ENCODE measurements around the gene PCDHB14. TPM values are rescaled to one million over a fixed set of nuclear protein-coding genes. Genes with fewer than 3 reads are reported as not detected.
"Not testable (repeated sequence)": the region's sequence is repeated elsewhere in the genome, so short reads cannot be mapped to it uniquely, and the experiment has no call there.

The PCDHB14 gene
- total RNA-seq, 1 donor from 2014 or later = not detected

- intact Hi-C loops (cut with micrococcal nuclease) = loop anchor here (5.0 kb wide), 1 partner anchor 153 kb away; the partner anchor contains the start of gene PCDHGA3
- not testable (repeated sequence) for H3K4me1 Mint-ChIP-seq (ENCODE audit: low read depth); H3K27me3 Mint-ChIP-seq (ENCODE audit: low read depth); H3K36me3 Mint-ChIP-seq (ENCODE audit: low read depth); DNase-seq (ENCODE audit: low spot score); H3K4me3 Mint-ChIP-seq (ENCODE audit: low read depth); H3K27ac Mint-ChIP-seq
- H3K9me3 Mint-ChIP-seq = peaks cover 44% of the 10 kb centered on the region
Observed at GRCh38 chr5:141189131-141189530, 34.0 kb upstream of the PCDHB14 start.

- intact Hi-C loops (cut with micrococcal nuclease) = no loop called here
- peaks cover 3% of the 10 kb centered on the region for H3K36me3 Mint-ChIP-seq (ENCODE audit: low read depth)
- DNase-seq (ENCODE audit: low spot score) = no peak
Observed at GRCh38 chr5:141192110-141192725, 30.9 kb upstream of the PCDHB14 start, which contains the start of gene PCDHB10. Gene PCDHB10 (plus strand): TSS chr5:141192353. CDS start chr5:141192553, 200 bp downstream.

GRCh38 chr5:141194332-141194731 is 28.8 kb upstream of the PCDHB14 start:
- H3K9me3 Mint-ChIP-seq = peaks cover 58% of the 10 kb centered on the region
- H3K36me3 Mint-ChIP-seq (ENCODE audit: low read depth); intact Hi-C loops (cut with micrococcal nuclease); DNase-seq (ENCODE audit: low spot score); H3K27ac Mint-ChIP-seq; H3K27me3 Mint-ChIP-seq (ENCODE audit: low read depth); H3K4me3 Mint-ChIP-seq (ENCODE audit: low read depth); H3K4me1 Mint-ChIP-seq (ENCODE audit: low read depth): not testable (repeated sequence)

More at GRCh38 chr5:141192110-141192725, 30.9 kb upstream of the PCDHB14 start, which contains the start of gene PCDHB10:
- Mint-ChIP-seq H3K4me1 (ENCODE audit: low read depth) (no peaks in the 10 kb centered on the region), H3K27ac (no peak within 1 kb of the TSS), H3K4me3 (ENCODE audit: low read depth) (no peak within 1 kb of the TSS), H3K27me3 (ENCODE audit: low read depth) (peaks cover 2% of the 10 kb centered on the region), H3K9me3 (peaks cover 53% of the 10 kb centered on the region)

- intact Hi-C loops (cut with micrococcal nuclease) = no loop called here
- Mint-ChIP-seq H3K27me3 (ENCODE audit: low read depth) (no peaks in the 10 kb centered on the region), H3K27ac (no peak overlapping the region), H3K4me3 (ENCODE audit: low read depth) (no peak overlapping the region), H3K9me3 (peaks cover 68% of the 10 kb centered on the region), H3K36me3 (ENCODE audit: low read depth) (no peaks in the 10 kb centered on the region), H3K4me1 (ENCODE audit: low read depth) (no peaks in the 10 kb centered on the region)
- no peak for DNase-seq (ENCODE audit: low spot score)
Observed at GRCh38 chr5:141196363-141196762, 26.8 kb upstream of the PCDHB14 start.

GRCh38 chr5:141199359-141200235 is 23.5 kb upstream of the PCDHB14 start, which contains the start of gene PCDHB11:
Gene PCDHB11 (plus strand): TSS chr5:141199627. CDS start chr5:141199775, 148 bp downstream.
- Mint-ChIP-seq H3K36me3 (ENCODE audit: low read depth) (no peaks in the 10 kb centered on the region), H3K27ac (no peak within 1 kb of the TSS), H3K4me3 (ENCODE audit: low read depth) (no peak within 1 kb of the TSS), H3K4me1 (ENCODE audit: low read depth) (no peaks in the 10 kb centered on the region), H3K9me3 (peaks cover 51% of the 10 kb centered on the region), H3K27me3 (ENCODE audit: low read depth) (no peaks in the 10 kb centered on the region)
- intact Hi-C loops (cut with micrococcal nuclease) = no loop called here
- no peak for DNase-seq (ENCODE audit: low spot score)

- H3K27ac Mint-ChIP-seq; H3K36me3 Mint-ChIP-seq (ENCODE audit: low read depth); intact Hi-C loops (cut with micrococcal nuclease); H3K27me3 Mint-ChIP-seq (ENCODE audit: low read depth); DNase-seq (ENCODE audit: low spot score); H3K4me1 Mint-ChIP-seq (ENCODE audit: low read depth); H3K4me3 Mint-ChIP-seq (ENCODE audit: low read depth): not testable (repeated sequence)
- H3K9me3 Mint-ChIP-seq = peaks cover 43% of the 10 kb centered on the region
Observed at GRCh38 chr5:141201126-141201525, 22.0 kb upstream of the PCDHB14 start.

GRCh38 chr5:141201646-141202045 is 21.5 kb upstream of the PCDHB14 start:
- DNase-seq (ENCODE audit: low spot score); H3K27me3 Mint-ChIP-seq (ENCODE audit: low read depth); intact Hi-C loops (cut with micrococcal nuclease); H3K36me3 Mint-ChIP-seq (ENCODE audit: low read depth); H3K27ac Mint-ChIP-seq; H3K4me3 Mint-ChIP-seq (ENCODE audit: low read depth); H3K4me1 Mint-ChIP-seq (ENCODE audit: low read depth): not testable (repeated sequence)
- peaks cover 38% of the 10 kb centered on the region for H3K9me3 Mint-ChIP-seq

- H3K4me3 Mint-ChIP-seq (ENCODE audit: low read depth) = no peak within 1 kb of the TSS
- intact Hi-C loops (cut with micrococcal nuclease) = no loop called here
- DNase-seq (ENCODE audit: low spot score) = no peak
- H3K27me3 Mint-ChIP-seq (ENCODE audit: low read depth) = no peaks in the 10 kb centered on the region
- H3K4me1 Mint-ChIP-seq (ENCODE audit: low read depth) = no peaks in the 10 kb centered on the region
- H3K27ac Mint-ChIP-seq = no peak within 1 kb of the TSS
- H3K36me3 Mint-ChIP-seq (ENCODE audit: low read depth) = no peaks in the 10 kb centered on the region
- peaks cover 11% of the 10 kb centered on the region for H3K9me3 Mint-ChIP-seq
Observed at GRCh38 chr5:141208478-141208877, 14.7 kb upstream of the PCDHB14 start, which contains the start of gene PCDHB12. Gene PCDHB12 (plus strand): TSS chr5:141208719. CDS start chr5:141208908, 189 bp downstream.

GRCh38 chr5:141210281-141210680 is 12.9 kb upstream of the PCDHB14 start:
- H3K27me3 Mint-ChIP-seq (ENCODE audit: low read depth); H3K27ac Mint-ChIP-seq; H3K4me1 Mint-ChIP-seq (ENCODE audit: low read depth); H3K36me3 Mint-ChIP-seq (ENCODE audit: low read depth); intact Hi-C loops (cut with micrococcal nuclease); H3K4me3 Mint-ChIP-seq (ENCODE audit: low read depth); DNase-seq (ENCODE audit: low spot score): not testable (repeated sequence)
- peaks cover 14% of the 10 kb centered on the region for H3K9me3 Mint-ChIP-seq

GRCh38 chr5:141210849-141211248 is 12.3 kb upstream of the PCDHB14 start:
- intact Hi-C loops (cut with micrococcal nuclease); DNase-seq (ENCODE audit: low spot score); H3K36me3 Mint-ChIP-seq (ENCODE audit: low read depth); H3K4me3 Mint-ChIP-seq (ENCODE audit: low read depth); H3K27me3 Mint-ChIP-seq (ENCODE audit: low read depth); H3K27ac Mint-ChIP-seq; H3K4me1 Mint-ChIP-seq (ENCODE audit: low read depth): not testable (repeated sequence)
- peaks cover 17% of the 10 kb centered on the region for H3K9me3 Mint-ChIP-seq

GRCh38 chr5:141213656-141214339 is 9.3 kb upstream of the PCDHB14 start, which contains the start of gene PCDHB13:
Gene PCDHB13 (plus strand): TSS chr5:141213919. CDS start chr5:141214124, 205 bp downstream.
- H3K4me3 Mint-ChIP-seq (ENCODE audit: low read depth); intact Hi-C loops (cut with micrococcal nuclease); DNase-seq (ENCODE audit: low spot score); H3K27ac Mint-ChIP-seq; H3K36me3 Mint-ChIP-seq (ENCODE audit: low read depth); H3K27me3 Mint-ChIP-seq (ENCODE audit: low read depth); H3K4me1 Mint-ChIP-seq (ENCODE audit: low read depth): not testable (repeated sequence)
- peaks cover 34% of the 10 kb centered on the region for H3K9me3 Mint-ChIP-seq

GRCh38 chr5:141214583-141214982 is 8.6 kb upstream of the PCDHB14 start:
- H3K36me3 Mint-ChIP-seq (ENCODE audit: low read depth); H3K4me1 Mint-ChIP-seq (ENCODE audit: low read depth); H3K27me3 Mint-ChIP-seq (ENCODE audit: low read depth); intact Hi-C loops (cut with micrococcal nuclease); H3K4me3 Mint-ChIP-seq (ENCODE audit: low read depth); DNase-seq (ENCODE audit: low spot score); H3K27ac Mint-ChIP-seq: not testable (repeated sequence)
- H3K9me3 Mint-ChIP-seq = peaks cover 39% of the 10 kb centered on the region
